GM19025 (cell line): ENCODE data around the gene SPG21.
A peak's percentile ranks its signal among the peaks of the same experiment; 100 is the strongest.
"Not testable (repeated sequence)": the region's sequence is repeated elsewhere in the genome, so short reads cannot be mapped to it uniquely, and the experiment has no call there.

Source experiments
- ATAC-seq: cut with Tn5 transposase; IDR thresholded peaks from one replicate; pipeline ENCODE4 v1.9.1; 2021; ENCODE audit warnings: mild to moderate bottlenecking, low read depth, moderate library complexity; ENCODE audit not compliant: unreplicated experiment

SPG21 gene

GRCh38 chr15:64989416-64990167, at the start of gene SPG21:
Gene SPG21, minus strand, starts transcription at chr15:64989914. Its CDS starts 6,345 bp downstream, at chr15:64983569.
- peak; percentile 94 for ATAC-seq

- no peak for ATAC-seq
Measured at GRCh38 chr15:65038836-65039235, 49.1 kb upstream of the SPG21 start.

GRCh38 chr15:65038428-65038827, 48.7 kb upstream of the SPG21 start:
- ATAC-seq, result no peak

- ATAC-seq, result no peak
Measured at GRCh38 chr15:65037309-65037708, 47.6 kb upstream of the SPG21 start.

GRCh38 chr15:65034719-65035118, 45.0 kb upstream of the SPG21 start:
- ATAC-seq, result no peak

GRCh38 chr15:65033659-65034269, 44.0 kb upstream of the SPG21 start:
- no peak for ATAC-seq

- ATAC-seq, result no peak
Measured at GRCh38 chr15:65032801-65033537, 43.3 kb upstream of the SPG21 start.

- no peak for ATAC-seq
Measured at GRCh38 chr15:65029736-65030208, 40.1 kb upstream of the SPG21 start.

GRCh38 chr15:65028921-65029735, 39.4 kb upstream of the SPG21 start, which contains the start of gene MTFMT:
Gene MTFMT, minus strand, starts transcription at chr15:65029639. Its CDS starts 26 bp downstream, at chr15:65029613.
- peak; percentile 74 for ATAC-seq

GRCh38 chr15:65028338-65028737, 38.6 kb upstream of the SPG21 start:
- no peak for ATAC-seq

- ATAC-seq, result no peak
Measured at GRCh38 chr15:65027593-65027992, 37.9 kb upstream of the SPG21 start.

GRCh38 chr15:65026756-65027155, 37.0 kb upstream of the SPG21 start:
- no peak for ATAC-seq

GRCh38 chr15:65021488-65021887, 31.8 kb upstream of the SPG21 start:
- ATAC-seq, result no peak

- ATAC-seq, result no peak
Measured at GRCh38 chr15:65020419-65020818, 30.7 kb upstream of the SPG21 start.

- ATAC-seq, result not testable (repeated sequence)
Measured at GRCh38 chr15:65011198-65011597, 21.5 kb upstream of the SPG21 start.

- no peak for ATAC-seq
Measured at GRCh38 chr15:65008983-65009382, 19.3 kb upstream of the SPG21 start.

GRCh38 chr15:65006876-65007275, 17.2 kb upstream of the SPG21 start:
- no peak for ATAC-seq

GRCh38 chr15:65004993-65005392, 15.3 kb upstream of the SPG21 start:
- no peak for ATAC-seq

- ATAC-seq, result no peak
Measured at GRCh38 chr15:64997745-64998375, 8.1 kb upstream of the SPG21 start.

GRCh38 chr15:64997066-64997465, 7.4 kb upstream of the SPG21 start:
- ATAC-seq, result no peak
